Loucy (cell line): ENCODE results near the gene NIP7.

Source experiments
- CTCF ChIP-seq: fragments of 200-600 bp; sonication (generic); conservative IDR thresholded peaks from 2 replicates; pipeline ENCODE4 v1.5.1; 2014; ENCODE audit warnings: mild to moderate bottlenecking, antibody characterized with exemption, low read length
- EZH2phosphoT487 ChIP-seq: fragments of 200-600 bp; IDR thresholded peaks from 2 replicates; pipeline ENCODE4 v1.6.1; 2018; ENCODE audit warnings: antibody characterized with exemption, mild to moderate bottlenecking, moderate library complexity, borderline replicate concordance

GRCh38 chr16:69315486-69316311 is 23.9 kb upstream of the NIP7 start:
- no peak for TF ChIP-seq CTCF
- TF ChIP-seq EZH2phosphoT487: no peak
